K562 (cell line): ENCODE results near the gene PPP1R16B. TPM values are rescaled to one million over a fixed set of nuclear protein-coding genes. Genes with fewer than 3 reads are reported as not detected.
A peak's percentile ranks its signal among the peaks of the same experiment; 100 is the strongest.

Experiments used
- ATAC-seq: fragments of 200-7000 bp; cut with Tn5 transposase; 3 replicates; pipeline ENCODE4 v1.9.1; 2020; ENCODE audit warnings: moderate library complexity
- BruUV-seq: library from RNA; stranded (reverse); fragments of 400-500 nt; replicated peaks from 2 replicates; lab custom pipeline; 2021; lab: Mats Ljungman, UMichigan
- CTCF ChIA-PET: fragments of 300-600 bp; formaldehyde crosslinking; extraction: SDS; loops from one replicate; lab custom pipeline; 2021; ENCODE audit warnings: low intra/inter-chr PET ratio; lab: Yijun Ruan, JAX
- POLR2A ChIA-PET: fragments of 300-600, 350-650 bp; sonication (Branson Sonifier 250); formaldehyde crosslinking; extraction: SDS; loops from one replicate; lab custom pipeline; 2021; ENCODE audit warnings: antibody characterized with exemption, inconsistent platforms; lab: Yijun Ruan, JAX
- DNase-seq, 4 experiments: peaks; one replicate each; pipeline versions ENCODE4 v3.0.0 to v3.0.0-alpha.2; 2011 to 2018; ENCODE audit warnings: low spot score in 3 of 4, mixed read lengths in 3 of 4; ENCODE audit errors: extremely low read depth in 1 of 4
- FAIRE-seq: peaks from 2 replicates; lab custom pipeline; 2011; peaks lifted over from hg19 to GRCh38; lab: Jason Lieb, UNC
- H2AFZ ChIP-seq: 2 replicates; pipeline ENCODE4 v1.6.0; 2011; ENCODE audit warnings: low read depth, low read length, control low read depth, inconsistent platforms
- H3K27ac ChIP-seq: fragments of 200-600 bp; 3 replicates; pipeline ENCODE4 v1.8.0; 2011; ENCODE audit warnings: low read depth, mild to moderate bottlenecking, control low read depth, inconsistent platforms, low read length, moderate library complexity, mixed read lengths; ENCODE audit errors: extremely low read depth
- H3K27me3 ChIP-seq, 2 experiments: fragments of 300-600 bp in 1 of 2; 2 replicates in 1 of 2; 3 replicates in 1 of 2; pipeline versions ENCODE4 v1.6.0 to v1.8.0; 2011; ENCODE audit warnings: inconsistent platforms in 2 of 2, low read length in 2 of 2, mild to moderate bottlenecking in 1 of 2, mixed read lengths in 1 of 2, moderate library complexity in 1 of 2; ENCODE audit not compliant: control insufficient read depth in 2 of 2, insufficient read depth in 2 of 2
- H3K36me3 ChIP-seq: fragments of 300-600 bp; 3 replicates; pipeline ENCODE4 v1.8.0; 2011; ENCODE audit warnings: mild to moderate bottlenecking, low read length, inconsistent platforms; ENCODE audit not compliant: control insufficient read depth, insufficient read depth
- H3K4me1 ChIP-seq, 2 experiments: fragments of 200-600 bp in 1 of 2; replicated peaks in 1 of 2; 2 replicates in 1 of 2; 3 replicates in 1 of 2; pipeline versions ENCODE4 v1.5.1 to v1.8.0; 2011; ENCODE audit warnings: inconsistent platforms in 2 of 2, low read length in 2 of 2, mild to moderate bottlenecking in 1 of 2, mixed read lengths in 1 of 2, moderate library complexity in 1 of 2; ENCODE audit not compliant: control insufficient read depth in 2 of 2, insufficient read depth in 2 of 2
- H3K4me2 ChIP-seq: 2 replicates; pipeline ENCODE4 v1.6.1; 2011; ENCODE audit warnings: low read length, control low read depth, inconsistent platforms, mixed read lengths; ENCODE audit not compliant: insufficient read depth
- H3K4me3 ChIP-seq: fragments of 200-600 bp; sonication (generic), shearing (Covaris generic); 2 replicates; pipeline ENCODE4 v1.5.1; 2016; ENCODE audit warnings: control low read depth, inconsistent platforms
- H3K79me2 ChIP-seq: fragments of 200-600 bp; 3 replicates; pipeline ENCODE4 v1.8.0; 2011; ENCODE audit warnings: low read length, inconsistent platforms; ENCODE audit not compliant: control insufficient read depth, insufficient read depth
- H3K9ac ChIP-seq, 2 experiments: 2 replicates each; pipeline versions ENCODE4 v1.6.0 to v1.6.1; 2011; ENCODE audit warnings: low read depth in 2 of 2, low read length in 2 of 2, control low read depth in 1 of 2, inconsistent platforms in 1 of 2, mild to moderate bottlenecking in 1 of 2, mixed read lengths in 1 of 2; ENCODE audit not compliant: insufficient read depth in 1 of 2
- H3K9me1 ChIP-seq: one replicate; pipeline ENCODE4 v1.6.0; 2011; ENCODE audit warnings: inconsistent platforms, mild to moderate bottlenecking, low read length, moderate library complexity; ENCODE audit not compliant: control insufficient read depth, insufficient read depth
- H3K9me3 ChIP-seq: replicated peaks from 2 replicates; pipeline ENCODE4 v1.5.1; 2011; ENCODE audit warnings: low read depth, low read length, inconsistent platforms; ENCODE audit not compliant: control insufficient read depth, insufficient read depth
- H4K20me1 ChIP-seq: replicated peaks from 2 replicates; pipeline ENCODE4 v1.6.1; 2011; ENCODE audit warnings: low read length, inconsistent platforms, mixed read lengths; ENCODE audit not compliant: control insufficient read depth, insufficient read depth
- CXXC5 ChIP-seq: fragments of 250-450 bp; sonication (Bioruptor Pico); IDR thresholded peaks from 2 replicates; pipeline ENCODE4 v1.8.0; 2022; ENCODE audit warnings: inconsistent platforms, mild to moderate bottlenecking, moderate library complexity
- HMGN3 ChIP-seq: IDR thresholded peaks from 2 replicates; pipeline ENCODE4 v1.6.1; 2011; ENCODE audit warnings: borderline replicate concordance, low read depth, mild to moderate bottlenecking, mixed read lengths, low read length; ENCODE audit not compliant: insufficient read length; ENCODE audit errors: extremely low read depth
- IFI16 ChIP-seq: fragments of 250-450 bp; sonication (Bioruptor Pico); IDR thresholded peaks from 2 replicates; pipeline ENCODE4 v2.1.2; 2022; ENCODE audit warnings: mild to moderate bottlenecking, inconsistent platforms
- MAX ChIP-seq: sonication (generic); formaldehyde crosslinking; IDR thresholded peaks from 2 replicates; pipeline ENCODE4 v1.9.0; 2022; ENCODE audit warnings: mild to moderate bottlenecking, missing genetic modification reagents
- NR0B1 ChIP-seq: fragments of 450-650 bp; IDR thresholded peaks from one replicate; pipeline ENCODE4 v1.6.1; 2018; ENCODE audit warnings: mild to moderate bottlenecking, moderate library complexity; ENCODE audit not compliant: partially characterized antibody
- RB1 ChIP-seq: fragments of 450-650 bp; IDR thresholded peaks from 2 replicates; pipeline ENCODE4 v1.6.1; 2017; ENCODE audit warnings: low read depth, mild to moderate bottlenecking
- RCOR1 ChIP-seq, 2 experiments: IDR thresholded peaks; 2 replicates each; pipeline ENCODE4 v1.6.1; 2012; ENCODE audit warnings: low read depth in 2 of 2, low read length in 2 of 2, borderline replicate concordance in 1 of 2, improper control_type of control experiment in 1 of 2
- SMARCA4 ChIP-seq: fragments of 450-650 bp; IDR thresholded peaks from 2 replicates; pipeline ENCODE4 v1.6.1; 2016
- TEAD4 ChIP-seq, 2 experiments: sonication (generic) in 1 of 2; formaldehyde crosslinking in 1 of 2; IDR thresholded peaks; 2 replicates each; pipeline versions ENCODE4 v1.6.1 to v1.8.0; 2012 to 2022; ENCODE audit warnings: borderline replicate concordance in 1 of 2, inconsistent platforms in 1 of 2, low read length in 1 of 2, mild to moderate bottlenecking in 1 of 2, missing genetic modification reagents in 1 of 2
- ZBTB8A ChIP-seq: fragments of 450-650 bp; IDR thresholded peaks from 2 replicates; pipeline ENCODE4 v1.6.1; 2018; ENCODE audit warnings: mild to moderate bottlenecking, moderate library complexity; ENCODE audit not compliant: partially characterized antibody
- ZNF174 ChIP-seq: fragments of 250-450 bp; sonication (Bioruptor Pico); IDR thresholded peaks from 2 replicates; pipeline ENCODE4 v1.4.0; 2020; ENCODE audit warnings: mild to moderate bottlenecking
- WGBS: fragments of 100-300 bp; shearing (Covaris generic); methylation state at CpG from one replicate; pipeline ENCODE4 v1.1.6; 2016; ENCODE audit warnings: low coverage, mixed read lengths; ENCODE audit not compliant: insufficient coverage; ENCODE audit errors: missing lambda C conversion rate; 5-methylcytosine and 5-hydroxymethylcytosine counted together
- in situ Hi-C: fragments of 300-500 bp; cut with MboI; formaldehyde crosslinking; loops from 4 replicates; pipeline ENCODE4 v1.15.0; 2018; ENCODE audit warnings: inconsistent platforms, mixed read lengths
- intact Hi-C: fragments of 100-400 bp; cut with micrococcal nuclease; formaldehyde crosslinking; loops from 2 replicates; pipeline ENCODE4 v1.14.2; 2022
- polyA plus RNA-seq, 8 experiments: library from polyadenylated mRNA; depleted of rRNA in 4 of 8; stranded (reverse) in 5 of 8; unstranded in 3 of 8; fragments of >200 nt; fragmentation: Nextera tagmentation in 2 of 8; fragmentation: Illumina TruSeq in 1 of 8; extraction: Ambion mirVana in 2 of 8; extraction: Trizol in 1 of 8; gene quantifications; 2 replicates each; pipeline versions ENCODE4 v1.2.1 to v1.2.3, GENCODE V29; 2011 to 2014; ENCODE audit warnings: inconsistent platforms in 1 of 8, missing spikeins in 1 of 8
- total RNA-seq, 7 experiments: library from RNA; depleted of rRNA in 6 of 7; stranded (reverse); fragments of >200 nt in 6 of 7; fragmentation: Illumina TruSeq in 2 of 7; extraction: Trizol in 2 of 7; gene quantifications; 2 replicates each; pipeline versions ENCODE4 v1.2.1 to v1.2.3, GENCODE V29; 2011 to 2021; ENCODE audit warnings: low replicate concordance in 1 of 7
- TF ChIP-seq, protein P1 (sequence below): IDR thresholded peaks from 2 replicates; pipeline ENCODE4 v1.6.1; 2014; ENCODE audit warnings: antibody characterized with exemption
- TF ChIP-seq, protein P2 (sequence below), 2 experiments: fragments of 200-800 bp in 1 of 2; sonication (Bioruptor generic) in 1 of 2; sonication (generic) in 1 of 2; formaldehyde crosslinking in 1 of 2; IDR thresholded peaks in 1 of 2; conservative IDR thresholded peaks in 1 of 2; 2 replicates each; pipeline versions ENCODE4 v1.5.0 to v1.6.1; 2016 to 2020; ENCODE audit warnings: missing compliant biosample characterization in 1 of 2, missing genetic modification characterization in 1 of 2, missing genetic modification reagents in 1 of 2

PPP1R16B gene
- total and polyA plus RNA-seq, 9 of the 15 experiments (the other 6 are each of a cell fraction or from before 2014, with no cell fraction given) = 1.5 to 11.5 (median 6.8) TPM

GRCh38 chr20:38864662-38865061 is 59.2 kb downstream of the PPP1R16B start (continued):
- no peak for TF ChIP-seq ZBTB8A
- no peak for TF ChIP-seq RB1

GRCh38 chr20:38866265-38867061 is 61.0 kb downstream of the PPP1R16B start:
- intact Hi-C loops (no loop called here), in situ Hi-C loops (no loop called here)
- Histone ChIP-seq H3K9me3 (no peaks in the 10 kb centered on the region), H3K4me3 (no peak overlapping the region), H3K27ac (no peak overlapping the region), H3K9ac (peak overlapping the region in 1 of 2 experiments; percentile 10; a peak in 1 of 4 replicates), H4K20me1 (peaks cover 9% of the 10 kb centered on the region; the same call in 1 of the 2 replicates), H3K27me3 (no peaks in the 10 kb centered on the region), H3K79me2 (no peaks in the 10 kb centered on the region), H3K4me2 (no peak overlapping the region), H3K36me3 (no peaks in the 10 kb centered on the region), H2AFZ (no peak overlapping the region), H3K4me1 (peaks cover 14 to 26% of the 10 kb centered on the region in 2 experiments), H3K9me1 (no peaks in the 10 kb centered on the region)
- ATAC-seq = peak; percentile 35
- ChIA-PET CTCF (no interaction called here), POLR2A (interaction anchor here (0.7 to 1.2 kb wide), 7 partner anchors 9 to 40 kb away, joined by 3 to 6 read pairs (median 3); no protein-coding TSS in a partner anchor)
- peak in 1 of 4 experiments; percentile 37 for DNase-seq
- peak; percentile 66 for FAIRE-seq
- no TSS peak for BruUV-seq
- 33% methylated on average over 12 of the region's 12 CpGs for WGBS
- TF ChIP-seq TEAD4 (IDR thresholded peaks at IDR 0.05; ENCODE audit: low read length) = peak; percentile 14; the same call in 1 of the 2 replicates
- TF ChIP-seq TEAD4 (CRISPR knock-in tag; IDR thresholded peaks at IDR 0.05; ENCODE audit: borderline replicate concordance) = no peak
- TF ChIP-seq, protein P1, sequence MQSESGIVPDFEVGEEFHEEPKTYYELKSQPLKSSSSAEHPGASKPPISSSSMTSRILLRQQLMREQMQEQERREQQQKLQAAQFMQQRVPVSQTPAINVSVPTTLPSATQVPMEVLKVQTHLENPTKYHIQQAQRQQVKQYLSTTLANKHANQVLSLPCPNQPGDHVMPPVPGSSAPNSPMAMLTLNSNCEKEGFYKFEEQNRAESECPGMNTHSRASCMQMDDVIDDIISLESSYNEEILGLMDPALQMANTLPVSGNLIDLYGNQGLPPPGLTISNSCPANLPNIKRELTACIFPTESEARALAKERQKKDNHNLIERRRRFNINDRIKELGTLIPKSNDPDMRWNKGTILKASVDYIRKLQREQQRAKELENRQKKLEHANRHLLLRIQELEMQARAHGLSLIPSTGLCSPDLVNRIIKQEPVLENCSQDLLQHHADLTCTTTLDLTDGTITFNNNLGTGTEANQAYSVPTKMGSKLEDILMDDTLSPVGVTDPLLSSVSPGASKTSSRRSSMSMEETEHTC = no peak
- TF ChIP-seq, protein P2, sequence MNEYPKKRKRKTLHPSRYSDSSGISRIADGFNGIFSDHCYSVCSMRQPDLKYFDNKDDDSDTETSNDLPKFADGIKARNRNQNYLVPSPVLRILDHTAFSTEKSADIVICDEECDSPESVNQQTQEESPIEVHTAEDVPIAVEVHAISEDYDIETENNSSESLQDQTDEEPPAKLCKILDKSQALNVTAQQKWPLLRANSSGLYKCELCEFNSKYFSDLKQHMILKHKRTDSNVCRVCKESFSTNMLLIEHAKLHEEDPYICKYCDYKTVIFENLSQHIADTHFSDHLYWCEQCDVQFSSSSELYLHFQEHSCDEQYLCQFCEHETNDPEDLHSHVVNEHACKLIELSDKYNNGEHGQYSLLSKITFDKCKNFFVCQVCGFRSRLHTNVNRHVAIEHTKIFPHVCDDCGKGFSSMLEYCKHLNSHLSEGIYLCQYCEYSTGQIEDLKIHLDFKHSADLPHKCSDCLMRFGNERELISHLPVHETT (CRISPR knock-in tag; conservative IDR thresholded peaks at IDR 0.05 in 1 of 2, IDR thresholded peaks at IDR 0.05 in 1 of 2) = no peak
- no peak for TF ChIP-seq HMGN3
- TF ChIP-seq ZNF174 = no peak
- TF ChIP-seq SMARCA4 = no peak
- TF ChIP-seq NR0B1 = no peak
- TF ChIP-seq RCOR1 (IDR thresholded peaks at IDR 0.05; ENCODE audit: borderline replicate concordance in 1 of 2, low read depth in 2 of 2, low read length in 2 of 2) = no peak
- TF ChIP-seq MAX (CRISPR knock-in tag) = peak; percentile 68
- peak; percentile 46; the same call in 1 of the 2 replicates for TF ChIP-seq CXXC5 (CRISPR knock-in tag)
- no peak for TF ChIP-seq IFI16 (CRISPR knock-in tag)
